Keratinocyte (primary cell): ENCODE measurements around the gene LRRC37A3. TPM values are rescaled to one million over a fixed set of nuclear protein-coding genes. Genes with fewer than 3 reads are reported as not detected.
"Not testable (repeated sequence)": the region's sequence is repeated elsewhere in the genome, so short reads cannot be mapped to it uniquely, and the experiment has no call there.

Experiments used
- DNase-seq: peaks from one replicate; pipeline ENCODE4 v3.0.0-alpha.2; 2011; ENCODE audit warnings: low read depth, missing footprints, low spot score
- FAIRE-seq: peaks from 2 replicates; lab custom pipeline; 2011; peaks lifted over from hg19 to GRCh38; lab: Jason Lieb, UNC
- H2AFZ ChIP-seq: 2 replicates; pipeline ENCODE4 v1.6.0; 2012; ENCODE audit warnings: low read length, control low read depth, inconsistent platforms; ENCODE audit not compliant: control insufficient read depth
- H3K27ac ChIP-seq: 2 replicates; pipeline ENCODE4 v1.5.1; 2011; ENCODE audit warnings: low read length; ENCODE audit not compliant: control insufficient read depth, insufficient read depth
- H3K27me3 ChIP-seq: 3 replicates; pipeline ENCODE4 v1.6.0; 2011; ENCODE audit warnings: low read length; ENCODE audit not compliant: control insufficient read depth, insufficient read depth; ENCODE audit errors: extremely low read depth
- H3K36me3 ChIP-seq, 2 experiments: 2 replicates in 1 of 2; 3 replicates in 1 of 2; pipeline ENCODE4 v1.5.1; 2011; ENCODE audit warnings: low read length in 2 of 2, mild to moderate bottlenecking in 1 of 2; ENCODE audit not compliant: control insufficient read depth in 2 of 2, insufficient read depth in 2 of 2; ENCODE audit errors: extremely low read depth in 1 of 2
- H3K4me1 ChIP-seq: 3 replicates; pipeline ENCODE4 v1.5.1; 2011; ENCODE audit warnings: low read length; ENCODE audit not compliant: control insufficient read depth, insufficient read depth; ENCODE audit errors: extremely low read depth
- H3K4me2 ChIP-seq: 3 replicates; pipeline ENCODE4 v1.6.0; 2011; ENCODE audit warnings: low read depth, low read length; ENCODE audit not compliant: control insufficient read depth, insufficient read depth; ENCODE audit errors: extremely low read depth
- H3K4me3 ChIP-seq, 3 experiments: fragments of 200-600 bp in 1 of 3; sonication (generic) in 1 of 3; 2 replicates in 2 of 3; 3 replicates in 1 of 3; pipeline ENCODE4 v1.5.1; 2011 to 2016; ENCODE audit warnings: low read length in 3 of 3, mild to moderate bottlenecking in 3 of 3, control low read depth in 2 of 3, inconsistent platforms in 1 of 3, low read depth in 1 of 3, mixed read lengths in 1 of 3, mixed run types in 1 of 3, moderate library complexity in 1 of 3; ENCODE audit not compliant: control insufficient read depth in 2 of 3, insufficient read depth in 2 of 3; ENCODE audit errors: extremely low read depth in 1 of 3
- H3K79me2 ChIP-seq: 2 replicates; pipeline ENCODE4 v1.6.0; 2012; ENCODE audit warnings: low read length; ENCODE audit not compliant: control insufficient read depth, insufficient read depth
- H3K9ac ChIP-seq: 3 replicates; pipeline ENCODE4 v1.6.0; 2011; ENCODE audit warnings: low read length; ENCODE audit not compliant: control insufficient read depth, insufficient read depth; ENCODE audit errors: extremely low read depth
- H3K9me1 ChIP-seq: 3 replicates; pipeline ENCODE4 v1.6.0; 2011; ENCODE audit warnings: low read length; ENCODE audit not compliant: control insufficient read depth, insufficient read depth; ENCODE audit errors: extremely low read depth
- H3K9me3 ChIP-seq: 2 replicates; pipeline ENCODE4 v1.5.1; 2012; ENCODE audit warnings: low read depth, low read length; ENCODE audit not compliant: control insufficient read depth
- H4K20me1 ChIP-seq: 3 replicates; pipeline ENCODE4 v1.6.0; 2011; ENCODE audit warnings: low read length; ENCODE audit not compliant: control insufficient read depth, insufficient read depth; ENCODE audit errors: extremely low read depth
- CTCF ChIP-seq, 3 experiments: IDR thresholded peaks in 1 of 3; conservative IDR thresholded peaks in 1 of 3; optimal IDR thresholded peaks in 1 of 3; 2 replicates in 2 of 3; 3 replicates in 1 of 3; pipeline versions ENCODE3 to v1.5.1; 2011; ENCODE audit warnings: low read length in 3 of 3, mild to moderate bottlenecking in 3 of 3, moderate library complexity in 2 of 3, control low read depth in 1 of 3, inconsistent platforms in 1 of 3; ENCODE audit not compliant: insufficient read depth in 2 of 3; ENCODE audit errors: extremely low read depth in 1 of 3
- dilution Hi-C: fragments of 300-500 bp; cut with MboI; formaldehyde crosslinking; loops from one replicate; pipeline ENCODE4 v1.7.0; 2020; ENCODE audit warnings: low sequenced_read_pairs; ENCODE audit not compliant: extremely low pct_ligation_motif_present
- polyA minus RNA-seq, 3 experiments: library from RNA; depleted of rRNA, polyadenylated mRNA; stranded (reverse); fragments of >200 nt; gene quantifications; 1 replicate in 1 of 3; 2 replicates in 1 of 3; 3 replicates in 1 of 3; pipeline ENCODE4 v1.2.3, GENCODE V29; 2011
- polyA plus RNA-seq, 5 experiments: library from polyadenylated mRNA; depleted of rRNA in 3 of 5; stranded (reverse) in 3 of 5; stranded (forward) in 1 of 5; unstranded in 1 of 5; fragments of >200 nt; gene quantifications; 1 replicate in 1 of 5; 2 replicates in 3 of 5; 3 replicates in 1 of 5; pipeline versions ENCODE4 v1.2.1 to v1.2.3, GENCODE V29; 2011 to 2012; ENCODE audit warnings: missing spikeins in 2 of 5, low read depth in 1 of 5, low replicate concordance in 1 of 5

The LRRC37A3 gene
- 1.2 to 3.2 TPM (median 2.0 TPM) in 3 replicates for polyA plus RNA-seq
- 6.3 TPM for polyA plus RNA-seq (2011; ENCODE audit: low read depth)
- polyA plus RNA-seq (2011; cell fraction: cytosol; rRNA removed): 1.1 and 1.6 TPM in 2 replicates
- 10.5 and 12.8 TPM in 2 replicates for polyA plus RNA-seq (2011; cell fraction: nucleus; rRNA removed)
- polyA plus RNA-seq (2012; ENCODE audit: low replicate concordance): 1.3 and 4.0 TPM in 2 replicates
- 3.4 to 9.0 TPM (median 7.2 TPM) in 3 replicates for polyA minus RNA-seq
- polyA minus RNA-seq (2011; cell fraction: cytosol; rRNA and poly(A)+ RNA removed): not detected
- polyA minus RNA-seq (2011; cell fraction: nucleus; rRNA and poly(A)+ RNA removed): 9.7 and 14.0 TPM in 2 replicates

DNA sequence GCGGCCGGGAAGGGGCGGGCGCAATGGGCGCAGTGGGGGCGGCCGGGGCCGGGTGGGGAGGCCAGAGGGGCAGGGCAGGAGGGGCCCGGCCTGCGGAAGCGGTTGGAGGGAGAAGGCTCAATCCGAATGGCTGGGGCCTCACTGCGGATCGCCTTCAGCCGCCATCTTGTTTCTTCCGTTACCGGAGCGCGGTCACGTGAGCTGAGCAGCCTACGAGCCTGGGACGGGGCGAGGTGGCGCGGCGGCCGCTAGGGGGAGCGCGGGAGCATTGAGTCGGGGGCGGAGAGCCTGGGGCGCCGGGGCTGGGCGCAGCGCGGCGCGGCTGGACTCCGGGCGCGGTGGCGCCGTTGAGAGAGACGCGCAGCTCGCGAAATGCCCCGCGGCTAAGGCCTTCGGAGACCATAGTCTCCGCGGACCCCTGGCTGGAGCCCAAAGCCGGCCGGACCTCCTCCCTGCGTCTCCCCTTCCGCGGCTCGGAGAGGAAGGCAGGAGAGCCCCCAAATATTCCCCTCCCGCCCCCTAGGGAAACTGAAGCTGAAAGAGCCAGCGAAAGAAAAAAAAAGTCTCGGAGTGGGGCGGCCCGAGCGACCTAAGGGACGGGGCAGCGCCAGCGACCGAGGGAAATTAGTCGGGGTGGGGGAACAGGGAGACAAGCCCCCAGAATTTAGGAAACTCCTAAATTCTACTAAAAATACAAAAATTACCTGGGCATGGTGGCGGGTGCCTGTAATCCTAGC is at the start of gene LRRC37A3:
TSS of gene LRRC37A3 (minus strand) at position 190 of the 737 bp plus-strand sequence. CDS start 22,221 bp downstream, outside the sequence.
- FAIRE-seq, H3K9me1 ChIP-seq, H3K4me1 ChIP-seq, H4K20me1 ChIP-seq, H3K27me3 ChIP-seq, H3K36me3 ChIP-seq, H3K9me3 ChIP-seq, H3K79me2 ChIP-seq, dilution Hi-C loops: not testable (repeated sequence)
- TF ChIP-seq CTCF (optimal IDR thresholded peaks at IDR 0.05 in 1 of 3, IDR thresholded peaks at IDR 0.05 in 1 of 3, conservative IDR thresholded peaks at IDR 0.05 in 1 of 3; ENCODE audit: extremely low read depth in 1 of 3, insufficient read depth in 2 of 3, low read length in 3 of 3): peak; percentile 57 to 79 (median 62)
- Histone ChIP-seq H3K4me2 (peak within 1 kb of the TSS; percentile 59), H3K9ac (peak within 1 kb of the TSS; percentile 72), H3K4me3 (peak within 1 kb of the TSS; percentile 53 to 67 (median 54)), H3K27ac (peak within 1 kb of the TSS; percentile 58), H2AFZ (peak within 1 kb of the TSS; percentile 80)
- peak; percentile 33 for DNase-seq

DNA sequence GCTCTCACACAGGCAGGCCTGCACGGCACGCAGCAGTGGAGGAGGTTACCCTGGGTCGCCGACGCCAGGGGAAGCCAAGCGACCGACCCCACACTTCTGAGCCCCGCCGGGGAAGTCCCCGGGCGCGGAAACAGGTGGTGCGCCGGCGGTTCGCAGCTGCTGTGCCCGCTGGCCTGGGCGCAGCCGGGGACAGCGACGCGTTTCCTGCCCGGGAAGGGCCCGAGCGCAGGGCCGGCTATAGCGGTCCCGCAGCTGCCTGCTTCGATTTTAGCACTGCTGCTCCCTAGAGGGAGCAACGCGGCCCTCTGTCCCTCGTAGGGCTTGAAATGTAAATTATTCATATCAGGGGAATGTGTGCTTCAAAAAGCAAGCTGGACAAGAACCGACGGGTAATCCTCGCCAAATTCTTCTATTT is 46.6 kb upstream of the LRRC37A3 start:
- H3K9ac ChIP-seq: peak overlapping the region; percentile 52
- H3K9me1 ChIP-seq, H3K36me3 ChIP-seq, dilution Hi-C loops, H3K9me3 ChIP-seq, H4K20me1 ChIP-seq, FAIRE-seq, H3K4me3 ChIP-seq, H3K27me3 ChIP-seq, DNase-seq, H3K79me2 ChIP-seq: not testable (repeated sequence)
- peaks cover 14% of the 10 kb centered on the region for H3K4me1 ChIP-seq
- TF ChIP-seq CTCF (optimal IDR thresholded peaks at IDR 0.05 in 1 of 3, IDR thresholded peaks at IDR 0.05 in 1 of 3, conservative IDR thresholded peaks at IDR 0.05 in 1 of 3; ENCODE audit: extremely low read depth in 1 of 3, insufficient read depth in 2 of 3, low read length in 3 of 3): peak in 1 of 3 experiments; percentile 30
- peak overlapping the region; percentile 20 for H3K27ac ChIP-seq
- peak overlapping the region; percentile 66 for H2AFZ ChIP-seq
- peak overlapping the region; percentile 69 for H3K4me2 ChIP-seq

DNA sequence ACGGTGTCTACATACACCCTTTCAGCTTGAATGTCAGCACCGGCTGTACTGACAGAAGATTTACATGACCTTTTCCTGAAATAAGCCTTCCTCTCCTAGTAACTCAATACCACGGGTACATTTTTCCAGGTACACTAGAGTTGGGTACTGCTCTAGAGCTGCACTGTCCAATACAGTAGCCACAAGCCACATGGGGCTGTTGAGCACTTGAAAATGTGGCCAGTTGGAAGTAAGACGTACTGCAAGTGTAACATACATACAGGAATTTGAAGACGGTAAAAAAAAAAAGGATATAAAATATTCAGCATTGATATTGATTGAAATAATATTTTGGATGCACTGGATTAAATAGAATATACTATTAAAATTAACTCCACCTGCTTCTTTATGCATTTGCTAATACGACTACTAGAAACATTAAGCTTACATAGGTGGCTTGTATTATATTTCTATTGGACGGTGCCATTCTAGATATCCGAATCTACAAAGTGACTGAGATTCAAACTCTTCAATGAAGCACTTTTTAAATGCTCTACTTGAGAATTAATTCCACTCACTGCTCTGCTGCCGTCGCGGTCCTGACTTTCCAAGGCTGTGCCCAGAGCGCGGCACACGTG is 46.1 kb upstream of the LRRC37A3 start:
- H3K27me3 ChIP-seq, FAIRE-seq, dilution Hi-C loops: not testable (repeated sequence)

More for the DNA sequence above, 46.1 kb upstream of the LRRC37A3 start:
- not testable (repeated sequence) for H3K9me1 ChIP-seq, H3K36me3 ChIP-seq, DNase-seq, H3K79me2 ChIP-seq, H3K27ac ChIP-seq, H4K20me1 ChIP-seq, H3K9me3 ChIP-seq
- H3K4me2 ChIP-seq: peak overlapping the region; percentile 41
- H3K4me1 ChIP-seq: peaks cover 14% of the 10 kb centered on the region
- H3K9ac ChIP-seq: peak overlapping the region; percentile 37
- peak overlapping the region; percentile 66 for H2AFZ ChIP-seq
- H3K4me3 ChIP-seq: peak overlapping the region in 1 of 3 experiments; percentile 20
